NCI-H146 treated with DMSO at 0.1 percent for 48 hours (cell line): ENCODE measurements around the gene KLF1.
"Not testable (repeated sequence)": the region's sequence is repeated elsewhere in the genome, so short reads cannot be mapped to it uniquely, and the experiment has no call there.

Experiments
- DNase-seq: peaks from one replicate; lab custom pipeline; 2025; ENCODE audit not compliant: unreplicated experiment; lab: John Stamatoyannopoulos, UW

KLF1 gene

DNA sequence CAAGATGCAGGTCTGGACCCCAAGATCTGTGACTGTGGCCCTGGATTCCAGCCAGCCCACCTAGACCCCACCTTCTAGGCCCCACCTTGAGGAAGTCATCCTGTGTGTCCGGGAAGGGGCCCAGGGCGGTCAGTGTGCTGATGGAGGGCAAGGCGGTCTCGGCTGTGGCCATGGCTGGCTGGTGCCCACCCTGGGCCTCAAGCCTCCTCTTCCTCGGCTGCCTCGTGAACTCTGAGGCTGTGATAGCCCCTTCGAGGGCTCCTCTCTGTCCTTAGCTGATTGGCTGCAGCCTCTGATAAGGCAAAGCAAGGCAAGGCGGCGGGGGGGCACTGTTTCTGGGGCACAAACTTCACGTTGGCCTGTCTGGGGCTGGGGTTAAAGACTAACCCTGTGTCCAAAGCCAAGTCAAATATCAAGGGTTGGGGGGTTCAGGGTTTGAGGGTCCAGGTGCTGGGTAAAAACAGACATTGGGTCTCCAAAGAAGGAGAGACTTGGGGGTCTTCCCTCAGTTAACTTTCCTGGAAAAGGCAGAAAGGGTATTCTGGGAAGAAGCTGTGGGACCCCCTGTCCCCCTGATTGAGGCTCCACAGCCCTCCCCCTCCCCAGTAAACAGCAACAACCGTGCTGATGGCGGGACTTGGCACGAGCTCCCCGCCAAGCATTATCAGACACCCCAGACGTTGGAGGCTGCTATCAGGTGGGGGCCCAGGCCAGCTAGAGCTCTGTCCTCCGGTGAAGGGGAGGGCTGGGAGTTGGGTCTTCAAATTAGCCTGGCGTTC, at the start of gene KLF1:
Gene KLF1 (minus strand): TSS at position 233 of the 779 bp plus-strand sequence. CDS start 61 bp downstream, at position 172.
- DNase-seq, result no peak

DNA sequence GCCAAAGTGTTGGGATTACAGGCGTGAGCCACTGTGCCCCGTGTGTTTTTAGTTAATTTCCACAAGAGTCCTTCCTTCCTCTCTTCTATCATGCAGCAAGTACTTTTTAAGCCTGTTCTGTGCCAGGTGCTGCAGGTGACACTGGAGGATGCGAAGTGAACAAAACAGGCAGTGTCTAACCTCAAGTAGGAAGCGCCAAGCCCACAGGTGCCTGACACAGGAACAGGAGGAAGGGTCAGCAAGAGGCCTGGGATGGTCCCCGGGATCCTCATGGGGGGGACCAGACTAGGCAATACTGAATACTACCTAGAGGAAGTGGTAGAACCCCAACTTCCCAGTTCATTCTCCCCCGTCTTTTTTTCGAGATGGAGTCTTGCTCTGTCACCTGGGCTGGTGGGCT, 49.6 kb upstream of the KLF1 start:
- no peak for DNase-seq

DNA sequence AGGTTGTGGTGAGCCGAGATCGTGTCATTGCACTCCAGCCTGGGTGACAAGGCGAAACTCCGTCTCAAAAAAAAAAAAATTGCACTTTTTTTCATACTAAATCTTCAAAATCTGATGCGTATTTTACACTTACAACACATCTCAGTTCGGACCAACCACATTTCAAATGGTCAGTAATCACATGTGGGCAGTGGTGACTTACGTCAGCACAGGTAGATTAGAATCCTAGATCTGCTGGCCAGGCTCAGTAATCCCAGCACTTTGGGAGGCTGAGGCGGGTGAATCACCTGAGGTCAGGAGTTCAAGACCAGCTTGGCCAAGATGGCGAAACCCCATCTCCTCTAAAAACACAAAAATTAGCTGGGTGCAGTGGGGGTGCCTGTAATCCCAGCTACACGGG, 48.1 kb upstream of the KLF1 start:
- no peak for DNase-seq

DNA sequence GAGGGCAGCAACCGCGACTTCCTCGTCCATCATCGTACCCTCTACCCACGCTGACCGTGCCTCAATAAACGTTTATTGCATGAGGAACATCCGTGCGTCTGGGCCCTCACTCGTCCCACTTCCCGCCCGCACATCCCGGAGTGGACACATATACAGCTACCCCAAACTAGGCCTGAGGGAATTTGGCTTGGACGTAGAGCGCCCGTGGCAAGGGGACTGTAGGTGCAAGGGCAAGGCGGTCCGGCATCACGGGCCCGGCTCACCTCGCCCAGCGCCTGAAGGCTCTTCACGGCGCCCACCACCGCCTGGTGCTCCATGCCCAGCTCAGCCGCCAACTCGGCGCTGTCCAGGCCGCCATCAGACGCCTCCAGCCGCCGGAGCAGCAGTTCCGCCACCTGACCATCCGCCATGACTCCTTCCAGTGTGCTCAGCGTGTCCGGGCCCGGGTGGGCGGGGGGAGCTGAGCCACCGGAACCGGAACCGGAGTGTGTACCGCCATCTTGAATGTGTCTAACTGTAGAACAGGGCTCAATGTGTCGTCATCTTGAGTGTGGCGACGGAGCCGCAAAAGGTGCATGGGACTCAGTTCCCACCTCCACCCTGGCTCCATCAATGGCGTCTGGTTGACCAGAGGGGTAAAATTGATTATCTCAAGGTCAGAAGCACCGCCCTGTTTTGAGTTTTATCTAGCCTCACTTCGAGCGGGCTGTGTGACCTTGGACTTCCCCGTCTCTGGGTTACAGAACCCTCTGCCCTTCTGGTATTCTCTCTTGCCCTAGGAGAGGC, 46.5 kb upstream of the KLF1 start, which contains the start of gene FARSA:
Gene FARSA (minus strand): TSS at position 425 of the 786 bp plus-strand sequence. CDS start 15 bp downstream, at position 410.
- DNase-seq, result peak; percentile 93

DNA sequence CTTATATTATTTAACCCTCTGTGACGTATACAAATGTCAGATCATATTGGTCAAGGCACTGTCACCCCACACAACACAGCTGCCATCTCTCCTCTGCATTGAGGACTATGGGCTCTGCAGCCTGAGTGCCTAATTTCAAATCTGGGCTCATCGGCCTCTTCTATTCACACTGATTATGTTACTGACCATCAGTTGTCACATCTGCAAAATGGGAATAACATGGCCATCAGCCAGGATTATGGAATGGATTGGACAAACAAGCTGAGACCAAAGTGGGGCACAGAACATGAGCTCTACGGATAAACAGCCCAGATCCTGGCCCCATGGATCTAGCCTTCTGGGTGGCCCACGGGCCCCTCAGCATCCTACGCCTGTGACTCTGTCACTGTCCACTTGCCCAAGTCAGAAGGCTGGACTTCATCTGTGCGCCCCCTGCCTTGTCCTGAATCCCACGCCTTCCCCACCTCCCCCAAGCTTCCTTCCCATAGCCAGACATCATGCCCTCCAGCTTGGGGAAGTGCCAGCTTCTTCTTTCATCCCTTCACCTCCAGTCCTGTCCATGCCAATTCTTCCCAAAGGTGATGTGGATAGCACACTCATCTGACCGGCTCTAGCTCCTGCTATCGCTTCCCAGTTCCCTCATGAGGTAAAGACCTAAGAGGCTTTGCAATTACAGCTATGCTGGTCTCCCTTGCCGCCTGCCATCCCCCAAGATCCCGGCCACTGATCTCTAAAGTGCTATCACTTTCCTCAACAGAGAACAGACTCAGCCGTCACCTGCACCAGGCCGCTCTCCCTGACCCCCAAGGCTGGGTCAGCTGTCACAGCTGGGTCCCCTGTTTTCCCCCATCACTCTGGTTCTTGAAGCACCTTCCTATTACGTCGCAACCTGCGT, 45.6 kb upstream of the KLF1 start:
- DNase-seq, result peak; percentile 37

DNA sequence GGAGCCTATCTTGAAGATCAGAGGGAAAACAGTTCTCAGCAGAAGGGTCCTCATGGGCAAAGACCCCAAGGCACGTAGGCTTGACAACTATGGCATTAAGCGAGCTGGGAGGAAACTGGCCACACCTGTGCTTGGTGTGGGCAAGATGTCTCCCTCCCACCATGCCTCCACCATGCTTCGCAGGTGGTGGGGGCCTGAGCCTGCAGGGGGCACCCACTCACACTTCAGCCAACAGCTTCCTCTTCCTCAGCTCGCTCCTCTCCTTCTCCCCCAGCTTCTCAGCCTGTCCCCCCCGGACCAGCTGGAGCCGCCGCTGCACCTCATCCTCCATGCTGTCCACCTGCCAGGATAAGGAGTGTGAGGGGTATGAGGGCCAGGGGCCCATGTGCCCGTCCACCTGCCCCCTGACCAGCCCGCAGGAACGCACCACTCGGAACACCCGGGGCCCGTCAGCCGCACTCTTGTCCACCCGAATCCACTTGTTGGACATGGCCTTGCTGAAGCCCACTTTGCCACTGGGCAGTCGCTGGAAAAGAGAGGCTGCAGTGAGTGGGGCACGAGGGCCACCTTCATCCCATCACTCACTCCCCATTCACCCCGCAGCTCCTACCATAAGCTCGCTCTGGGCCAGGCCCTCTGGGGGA, 43.1 kb upstream of the KLF1 start:
- DNase-seq, result no peak

DNA sequence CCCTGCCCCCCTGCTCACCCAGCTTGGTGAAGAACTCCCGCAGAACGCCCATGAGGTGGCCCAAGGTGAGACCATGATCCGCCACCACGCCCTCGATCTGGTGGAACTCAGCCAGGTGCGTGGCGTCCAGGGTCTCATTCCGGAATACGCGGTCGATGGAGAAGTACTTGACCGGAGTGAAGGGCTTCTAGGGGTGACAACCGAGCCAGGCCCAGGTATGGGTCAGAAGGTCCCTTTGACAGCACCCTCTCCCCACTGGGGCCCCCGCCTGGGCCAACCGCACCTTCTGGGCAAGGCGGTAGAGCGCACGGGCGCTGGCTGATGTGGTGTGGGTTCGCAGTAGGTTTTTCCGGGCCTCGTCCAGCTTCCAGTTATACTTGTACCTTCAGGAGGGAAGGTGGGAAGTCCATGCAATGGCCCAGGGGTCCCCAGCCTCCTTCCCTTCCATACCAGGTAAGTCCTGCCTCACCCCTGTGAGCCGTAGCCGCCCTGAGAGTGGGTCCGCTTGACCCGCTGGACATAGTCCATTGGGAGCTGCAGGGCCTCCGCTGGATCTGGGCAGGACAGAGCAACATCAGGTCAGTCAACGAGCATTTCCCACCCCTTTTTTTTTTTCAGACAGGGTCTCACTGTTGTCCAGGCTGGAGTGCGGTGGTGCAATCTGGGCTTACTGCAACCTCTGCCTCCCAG, 37.8 kb upstream of the KLF1 start:
- no peak for DNase-seq

DNA sequence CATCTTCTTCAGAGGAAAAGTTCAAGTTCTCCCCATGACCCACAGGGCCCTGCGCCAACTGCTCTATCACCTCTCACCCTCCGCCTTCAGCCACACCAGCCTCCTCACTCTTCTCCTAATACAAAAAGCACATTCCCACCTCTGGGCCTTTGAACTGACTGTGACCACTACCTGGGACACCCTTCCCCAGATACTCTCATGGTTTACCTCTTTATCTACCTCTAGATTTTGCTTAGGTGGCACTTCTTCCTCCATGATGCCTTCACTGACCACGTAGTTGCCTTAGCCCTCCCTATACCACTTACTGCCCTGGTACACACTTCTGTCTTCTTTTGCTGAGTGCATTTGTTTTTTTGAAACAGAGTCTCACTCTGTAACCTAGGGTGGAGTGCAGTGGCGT, 36.0 kb upstream of the KLF1 start:
- no peak for DNase-seq

DNA sequence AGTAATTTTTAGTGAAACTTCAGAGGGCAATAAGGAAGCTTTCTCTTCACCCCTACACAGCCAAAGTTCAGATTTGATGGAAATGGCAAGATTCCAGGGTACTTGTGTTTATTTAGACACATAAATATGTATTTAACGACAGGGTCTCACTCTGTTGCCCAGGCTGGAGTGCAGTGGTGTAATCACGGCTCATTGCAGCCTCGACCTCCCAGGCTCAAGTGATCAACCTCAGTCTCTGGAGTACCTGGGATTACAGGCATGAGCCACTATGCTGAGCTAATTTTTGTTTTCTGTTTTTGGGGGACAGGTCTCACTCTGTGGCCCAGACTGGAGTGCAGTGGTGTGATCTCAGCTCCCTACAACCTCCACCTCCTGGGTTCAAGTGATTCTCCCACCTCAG, 34.0 kb upstream of the KLF1 start:
- DNase-seq, result no peak

DNA sequence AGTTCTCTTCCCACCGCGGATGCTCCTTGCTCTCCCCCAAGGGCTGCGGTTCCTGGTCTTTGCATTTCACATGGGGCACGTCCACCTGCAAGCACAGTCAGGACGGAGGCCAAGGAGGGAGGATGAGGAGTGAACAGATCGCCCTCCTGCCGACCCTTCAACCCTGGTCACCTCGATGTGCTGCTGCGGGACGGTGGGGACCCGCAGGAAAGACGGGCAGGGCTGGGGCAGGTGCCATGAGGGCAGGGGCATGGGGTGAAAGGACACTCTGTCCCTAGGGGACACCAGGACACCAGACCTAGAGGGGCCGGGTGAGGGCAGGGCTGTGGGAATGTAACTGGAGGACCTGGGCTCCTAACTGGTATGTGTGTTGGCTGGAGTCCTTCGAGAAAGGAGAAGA, 31.3 kb upstream of the KLF1 start:
- DNase-seq, result no peak

DNA sequence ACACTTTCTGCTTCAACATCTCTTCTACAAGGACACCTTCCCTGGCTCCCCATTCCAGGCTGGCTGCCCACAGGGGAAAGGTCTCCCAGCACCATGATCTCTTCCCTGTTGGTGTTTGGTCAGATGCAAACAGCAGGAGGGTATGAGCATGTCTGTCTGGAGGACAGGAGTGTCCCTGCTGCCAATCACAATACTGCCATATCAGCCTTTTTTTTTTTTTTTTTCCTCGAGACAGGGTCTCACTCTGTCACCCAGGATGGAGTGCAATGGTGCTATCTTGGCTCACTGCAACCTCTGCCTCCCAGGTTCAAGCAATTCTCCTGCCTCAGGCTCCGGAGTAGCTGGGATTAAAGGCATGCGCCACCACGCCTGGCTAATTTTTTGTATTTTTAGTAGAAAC, 28.9 kb upstream of the KLF1 start:
- DNase-seq, result not testable (repeated sequence)

DNA sequence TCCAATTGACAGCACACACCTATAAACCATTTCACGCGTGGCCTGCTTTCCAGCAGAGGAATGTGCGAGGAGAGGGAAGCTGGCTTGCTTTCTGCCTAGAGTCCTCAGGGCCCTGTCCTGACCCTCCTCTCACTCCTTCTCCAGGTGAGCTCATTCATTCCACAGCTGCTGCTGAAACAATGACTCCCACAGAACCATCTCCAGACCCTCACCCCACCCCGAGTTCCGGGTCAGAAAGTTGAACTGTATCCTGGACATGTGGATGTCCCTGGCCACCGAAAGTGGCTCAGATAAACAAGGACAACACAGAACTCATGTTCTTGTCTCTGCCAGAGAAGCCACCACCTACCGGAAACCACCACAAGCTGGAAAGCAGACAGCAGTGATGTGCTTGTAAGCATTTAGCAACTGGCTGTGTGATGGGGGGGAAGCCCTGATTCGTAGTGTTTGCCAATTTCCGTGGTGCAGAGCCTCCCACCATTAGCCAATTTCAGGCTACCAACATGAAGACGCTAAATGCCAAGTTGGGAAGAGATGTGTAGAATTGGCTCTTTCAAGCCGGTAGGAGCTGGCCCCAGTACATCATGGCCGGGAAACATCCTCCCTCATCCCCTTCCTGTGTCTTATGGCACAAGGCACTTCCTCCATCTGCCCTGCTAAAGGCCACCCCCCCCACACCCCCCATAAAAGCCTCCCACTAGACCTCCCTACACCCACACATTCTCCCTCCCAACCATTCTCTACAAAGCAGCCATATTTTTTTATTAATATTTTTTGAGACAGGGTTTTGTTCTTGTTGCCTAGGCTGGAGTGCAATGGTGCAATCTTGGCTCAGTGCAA, 27.1 kb upstream of the KLF1 start:
- DNase-seq, result no peak

DNA sequence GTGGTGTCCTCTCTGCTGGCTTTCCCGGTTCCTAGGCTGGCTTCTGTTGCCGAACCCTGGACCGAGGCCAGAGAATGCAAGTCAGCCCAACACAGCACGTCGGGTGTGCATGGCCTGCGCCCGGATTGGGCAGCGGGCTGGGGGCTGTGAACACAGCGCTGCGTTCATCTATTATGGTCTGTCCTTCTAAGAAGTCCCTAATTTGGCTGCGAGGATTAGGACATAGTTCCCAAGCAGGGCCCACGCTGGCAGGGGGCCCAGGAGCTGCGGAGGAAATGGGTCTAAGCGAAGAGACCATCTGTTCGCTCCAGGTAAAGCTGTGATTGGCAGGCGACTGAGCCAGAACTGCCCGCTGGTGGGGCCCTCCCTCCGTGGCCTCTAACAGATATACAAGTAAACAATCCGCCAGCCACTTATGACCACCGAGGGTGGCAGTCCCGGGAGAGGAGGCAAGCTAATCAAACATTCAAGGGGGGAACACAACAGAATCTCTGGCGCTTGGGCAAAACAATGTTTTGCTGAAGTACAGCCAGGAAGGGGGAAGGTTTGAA, 26.1 kb upstream of the KLF1 start:
- DNase-seq, result peak; percentile 97

DNA sequence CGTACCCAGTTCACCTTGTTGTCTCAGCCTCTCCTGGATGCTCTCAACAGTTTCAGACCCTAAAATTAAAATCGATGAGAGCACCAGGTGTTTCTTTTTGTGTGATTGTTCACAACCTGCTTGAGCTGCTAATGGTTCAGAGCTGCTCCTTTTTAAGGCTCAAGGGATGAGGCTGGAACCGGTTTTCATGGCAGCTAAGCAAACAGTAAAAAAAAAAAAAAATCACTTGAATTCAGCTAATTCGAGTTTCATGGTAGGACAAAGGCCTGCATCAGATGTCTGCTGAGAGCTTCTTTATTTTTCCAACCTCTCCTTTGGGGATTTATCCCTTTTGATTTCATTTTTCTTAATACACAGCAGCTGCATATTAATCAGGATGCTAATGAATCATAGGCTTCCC, 25.6 kb upstream of the KLF1 start:
- peak; percentile 99 for DNase-seq

DNA sequence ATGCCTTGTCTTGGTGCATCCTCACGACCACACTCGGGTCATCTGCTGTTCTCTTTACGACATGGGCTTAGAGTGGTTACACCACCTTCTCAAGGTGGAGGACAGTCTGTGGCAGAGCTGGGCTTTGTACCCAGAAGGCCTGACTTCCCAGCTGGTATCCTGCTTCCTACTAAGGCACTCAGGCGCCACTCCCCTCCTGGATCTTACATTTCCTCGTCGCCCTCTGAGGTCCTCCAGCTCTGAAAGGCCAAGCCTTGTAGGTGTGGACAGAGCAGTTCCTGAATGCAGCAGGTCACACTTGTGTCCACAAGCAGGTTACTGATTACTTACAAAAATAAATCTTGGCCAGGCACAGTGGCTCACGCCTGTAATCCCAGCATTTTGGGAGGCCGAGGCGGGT, 20.2 kb upstream of the KLF1 start:
- DNase-seq, result no peak

DNA sequence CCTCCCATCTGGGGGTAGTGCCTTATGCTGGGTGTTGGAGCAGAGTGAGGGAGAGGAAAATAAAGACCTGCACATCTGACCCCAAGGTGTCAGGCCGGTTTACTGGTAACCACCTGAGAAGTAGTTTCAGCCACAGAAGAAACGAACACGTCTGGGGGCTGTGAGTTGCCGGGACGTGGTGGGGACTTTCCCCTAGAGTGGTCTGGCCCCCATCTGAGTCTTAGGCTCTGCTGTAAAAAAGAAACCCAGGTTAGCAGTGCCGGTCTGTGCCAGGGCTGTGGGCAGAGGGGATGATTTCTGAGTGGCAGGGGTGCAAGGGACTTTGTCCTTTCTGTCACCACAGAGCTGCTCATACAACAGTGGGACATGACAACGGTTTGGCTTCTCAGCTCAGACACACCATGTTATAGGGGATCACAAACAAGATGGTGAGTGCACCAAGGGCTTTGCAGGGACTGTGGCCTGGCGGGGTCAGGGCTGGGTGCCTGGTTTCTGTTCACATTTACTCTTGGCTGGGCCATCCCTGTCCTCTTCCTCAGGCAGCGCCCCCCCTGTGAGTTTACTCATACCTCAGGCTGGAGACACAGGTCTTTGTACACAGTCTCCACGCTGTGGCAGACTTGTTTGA, 13.0 kb upstream of the KLF1 start:
- no peak for DNase-seq

DNA sequence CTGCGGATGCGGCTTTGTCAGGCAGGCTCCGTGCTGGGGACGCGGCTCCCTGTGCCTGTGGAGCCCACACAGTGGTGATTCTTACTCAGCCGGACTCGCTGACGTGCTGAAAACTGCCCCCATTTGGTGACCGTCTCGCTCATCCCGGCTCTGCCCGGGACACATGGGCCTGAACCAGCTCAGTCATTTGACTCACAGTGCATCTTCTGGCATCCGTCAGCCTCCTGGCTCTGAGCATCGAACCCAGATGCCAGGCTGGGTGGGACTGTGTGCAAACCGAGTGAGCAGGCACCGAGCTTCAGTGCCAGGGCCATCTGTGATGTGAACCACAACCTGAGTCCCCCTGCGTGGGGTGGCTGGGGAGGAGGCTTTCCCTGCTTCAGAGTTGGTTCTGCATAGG, 9.5 kb upstream of the KLF1 start:
- no peak for DNase-seq

DNA sequence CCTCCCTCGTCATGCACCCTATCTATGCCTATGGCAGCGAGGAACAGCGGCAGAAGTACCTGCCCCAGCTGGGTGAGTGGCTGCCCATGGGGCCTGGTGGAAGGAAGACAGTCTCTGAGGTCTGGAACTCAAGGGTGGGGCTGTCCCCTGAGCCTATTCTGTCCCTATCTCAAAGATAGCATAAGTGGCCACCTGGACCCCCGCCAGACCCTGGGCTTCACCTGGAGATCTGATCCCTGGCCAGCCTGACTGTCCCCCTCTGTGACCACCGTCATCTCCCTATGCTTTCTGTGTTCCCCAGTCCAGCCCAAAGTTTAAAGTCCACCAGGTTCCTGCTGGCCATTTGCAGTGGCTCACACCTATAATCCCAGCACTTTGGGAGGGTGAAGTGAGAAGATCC, 6.6 kb upstream of the KLF1 start:
- DNase-seq, result no peak
